WTC11 (cell line): ENCODE data around the gene NPPA.

Source experiments
- CREM ChIP-seq: sonication (generic); formaldehyde crosslinking; IDR thresholded peaks from 2 replicates; pipeline ENCODE4 v1.8.1; 2022; ENCODE audit warnings: mild to moderate bottlenecking, missing genetic modification reagents, moderate library complexity
- CTCF ChIP-seq: fragments of 200-600 bp; IDR thresholded peaks from 2 replicates; pipeline ENCODE4 v1.8.0; 2022; ENCODE audit warnings: antibody characterized with exemption
- EMX1 ChIP-seq: fragments of 250-450 bp; sonication (Bioruptor Pico); IDR thresholded peaks from 2 replicates; pipeline ENCODE4 v1.8.0; 2021; ENCODE audit warnings: mild to moderate bottlenecking
- ESRRA ChIP-seq: sonication (generic); formaldehyde crosslinking; IDR thresholded peaks from 2 replicates; pipeline ENCODE4 v1.8.1; 2022; ENCODE audit warnings: mild to moderate bottlenecking, missing genetic modification reagents, borderline replicate concordance
- HMGXB4 ChIP-seq: sonication (generic); formaldehyde crosslinking; IDR thresholded peaks from 2 replicates; pipeline ENCODE4 v1.8.1; 2023; ENCODE audit warnings: mild to moderate bottlenecking, moderate library complexity, missing genetic modification reagents
- JUN ChIP-seq: sonication (generic); formaldehyde crosslinking; IDR thresholded peaks from 2 replicates; pipeline ENCODE4 v1.8.0; 2023; ENCODE audit warnings: mild to moderate bottlenecking, missing genetic modification reagents
- KAT7 ChIP-seq: sonication (generic); formaldehyde crosslinking; IDR thresholded peaks from 2 replicates; pipeline ENCODE4 v1.8.1; 2023; ENCODE audit warnings: missing genetic modification reagents, mild to moderate bottlenecking, borderline replicate concordance
- NFYB ChIP-seq: sonication (generic); formaldehyde crosslinking; conservative IDR thresholded peaks from 2 replicates; pipeline ENCODE4 v1.8.0; 2022; ENCODE audit warnings: low read depth, missing genetic modification reagents
- NR2C2 ChIP-seq: sonication (generic); formaldehyde crosslinking; IDR thresholded peaks from 2 replicates; pipeline ENCODE4 v1.8.0; 2022; ENCODE audit warnings: mild to moderate bottlenecking, missing genetic modification reagents
- SP1 ChIP-seq: sonication (generic); formaldehyde crosslinking; conservative IDR thresholded peaks from 2 replicates; pipeline ENCODE4 v1.8.1; 2022; ENCODE audit warnings: missing genetic modification reagents
- USF2 ChIP-seq: sonication (generic); formaldehyde crosslinking; IDR thresholded peaks from 2 replicates; pipeline ENCODE4 v1.8.1; 2023; ENCODE audit warnings: mild to moderate bottlenecking, missing genetic modification reagents, moderate library complexity
- ZNF317 ChIP-seq: sonication (generic); formaldehyde crosslinking; IDR thresholded peaks from 2 replicates; pipeline ENCODE4 v1.8.1; 2023; ENCODE audit warnings: low read depth, mild to moderate bottlenecking, moderate library complexity, missing genetic modification reagents, borderline replicate concordance

GRCh38 chr1:11893907-11894251 is 46.3 kb upstream of the NPPA start:
- no peak for TF ChIP-seq ESRRA (CRISPR knock-in tag)
- no peak for TF ChIP-seq KAT7 (CRISPR knock-in tag)
- TF ChIP-seq CTCF = peak; percentile 77
- TF ChIP-seq NR2C2 = no peak
- TF ChIP-seq USF2 (CRISPR knock-in tag) = no peak
- TF ChIP-seq EMX1 (CRISPR knock-in tag) = no peak
- no peak for TF ChIP-seq ZNF317
- no peak for TF ChIP-seq NFYB (CRISPR knock-in tag)
- TF ChIP-seq HMGXB4 (CRISPR knock-in tag) = no peak
- no peak for TF ChIP-seq CREM (CRISPR knock-in tag)
- TF ChIP-seq SP1 (CRISPR knock-in tag) = no peak
- no peak for TF ChIP-seq JUN (CRISPR knock-in tag)
